Osteoblast (primary cell): ENCODE measurements around the gene DCC. TPM values are rescaled to one million over a fixed set of nuclear protein-coding genes. Genes with fewer than 3 reads are reported as not detected.

Source experiments
- DNase-seq: peaks from one replicate; pipeline ENCODE4 v3.0.0; 2011; ENCODE audit warnings: low spot score, mixed read lengths; ENCODE audit not compliant: insufficient read length; ENCODE audit errors: missing footprints
- H2AFZ ChIP-seq: 2 replicates; pipeline ENCODE4 v1.6.0; 2011; ENCODE audit warnings: mild to moderate bottlenecking, low read length
- H3K27ac ChIP-seq: 2 replicates; pipeline ENCODE4 v1.5.1; 2011; ENCODE audit warnings: mild to moderate bottlenecking, low read depth, low read length, moderate library complexity
- H3K27me3 ChIP-seq: 2 replicates; pipeline ENCODE4 v1.6.0; 2012; ENCODE audit warnings: mild to moderate bottlenecking, control low read depth, inconsistent platforms, low read length, moderate library complexity; ENCODE audit not compliant: insufficient read depth
- H3K36me3 ChIP-seq: 2 replicates; pipeline ENCODE4 v1.5.1; 2011; ENCODE audit warnings: mild to moderate bottlenecking, low read length, control low read depth, moderate library complexity; ENCODE audit not compliant: insufficient read depth
- H3K4me1 ChIP-seq: 2 replicates; pipeline ENCODE4 v1.5.1; 2011; ENCODE audit warnings: mild to moderate bottlenecking, low read length, control low read depth, moderate library complexity; ENCODE audit not compliant: insufficient read depth
- H3K4me2 ChIP-seq: 2 replicates; pipeline ENCODE4 v1.6.0; 2011; ENCODE audit warnings: mild to moderate bottlenecking, low read length; ENCODE audit not compliant: insufficient read depth
- H3K4me3 ChIP-seq: fragments of 200-600 bp; sonication (generic); 3 replicates; pipeline ENCODE4 v1.5.1; 2012; ENCODE audit warnings: mild to moderate bottlenecking, low read length, inconsistent platforms; ENCODE audit not compliant: insufficient read depth
- H3K79me2 ChIP-seq: 2 replicates; pipeline ENCODE4 v1.6.0; 2012; ENCODE audit warnings: mild to moderate bottlenecking, low read length, control low read depth, inconsistent platforms; ENCODE audit not compliant: insufficient read depth
- H3K9me3 ChIP-seq: 2 replicates; pipeline ENCODE4 v1.5.1; 2011; ENCODE audit warnings: low read depth, low read length, control low read depth
- H4K20me1 ChIP-seq: 2 replicates; pipeline ENCODE4 v1.6.0; 2012; ENCODE audit warnings: mild to moderate bottlenecking, low read length, control low read depth; ENCODE audit not compliant: insufficient read depth
- total RNA-seq: library from RNA; depleted of rRNA; stranded (reverse); fragments of >200 nt; gene quantifications from 2 replicates; pipeline ENCODE4 v1.2.3, GENCODE V29; 2012
- TF ChIP-seq, protein P1 (sequence below): IDR thresholded peaks from 2 replicates; pipeline ENCODE4 v1.5.1; 2011; ENCODE audit warnings: mild to moderate bottlenecking, low read depth, low read length, moderate library complexity; ENCODE audit errors: extremely low read depth

The DCC gene
- total RNA-seq, 1 donor: not detected

DNA sequence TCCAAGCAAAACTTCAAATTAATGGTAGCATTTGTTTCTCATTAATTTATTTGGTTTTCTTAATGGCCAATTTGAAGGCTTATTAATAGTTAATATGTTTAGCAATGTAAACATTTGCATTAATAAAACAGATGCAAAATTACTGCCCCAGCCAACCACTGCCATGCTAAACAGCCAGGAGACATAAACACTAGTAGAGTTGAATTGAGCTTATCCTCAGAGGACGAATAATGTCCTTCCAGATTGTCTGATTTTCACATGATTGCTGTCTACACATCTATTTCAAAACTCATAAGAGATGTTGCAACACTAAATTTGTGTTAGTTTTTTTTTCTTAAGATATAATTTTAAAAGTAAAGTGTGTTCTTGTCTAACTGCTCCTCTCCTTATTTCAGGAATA is 128.5 kb downstream of the DCC start:
- Histone ChIP-seq H2AFZ (no peak overlapping the region), H3K36me3 (no peaks in the 10 kb centered on the region), H3K4me2 (no peak overlapping the region), H3K27me3 (no peaks in the 10 kb centered on the region), H3K4me3 (no peak overlapping the region), H3K79me2 (no peaks in the 10 kb centered on the region), H4K20me1 (no peaks in the 10 kb centered on the region), H3K27ac (no peak overlapping the region), H3K4me1 (no peaks in the 10 kb centered on the region), H3K9me3 (no peaks in the 10 kb centered on the region)
- no peak for DNase-seq
- TF ChIP-seq, protein P1, sequence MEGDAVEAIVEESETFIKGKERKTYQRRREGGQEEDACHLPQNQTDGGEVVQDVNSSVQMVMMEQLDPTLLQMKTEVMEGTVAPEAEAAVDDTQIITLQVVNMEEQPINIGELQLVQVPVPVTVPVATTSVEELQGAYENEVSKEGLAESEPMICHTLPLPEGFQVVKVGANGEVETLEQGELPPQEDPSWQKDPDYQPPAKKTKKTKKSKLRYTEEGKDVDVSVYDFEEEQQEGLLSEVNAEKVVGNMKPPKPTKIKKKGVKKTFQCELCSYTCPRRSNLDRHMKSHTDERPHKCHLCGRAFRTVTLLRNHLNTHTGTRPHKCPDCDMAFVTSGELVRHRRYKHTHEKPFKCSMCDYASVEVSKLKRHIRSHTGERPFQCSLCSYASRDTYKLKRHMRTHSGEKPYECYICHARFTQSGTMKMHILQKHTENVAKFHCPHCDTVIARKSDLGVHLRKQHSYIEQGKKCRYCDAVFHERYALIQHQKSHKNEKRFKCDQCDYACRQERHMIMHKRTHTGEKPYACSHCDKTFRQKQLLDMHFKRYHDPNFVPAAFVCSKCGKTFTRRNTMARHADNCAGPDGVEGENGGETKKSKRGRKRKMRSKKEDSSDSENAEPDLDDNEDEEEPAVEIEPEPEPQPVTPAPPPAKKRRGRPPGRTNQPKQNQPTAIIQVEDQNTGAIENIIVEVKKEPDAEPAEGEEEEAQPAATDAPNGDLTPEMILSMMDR: no peak

DNA sequence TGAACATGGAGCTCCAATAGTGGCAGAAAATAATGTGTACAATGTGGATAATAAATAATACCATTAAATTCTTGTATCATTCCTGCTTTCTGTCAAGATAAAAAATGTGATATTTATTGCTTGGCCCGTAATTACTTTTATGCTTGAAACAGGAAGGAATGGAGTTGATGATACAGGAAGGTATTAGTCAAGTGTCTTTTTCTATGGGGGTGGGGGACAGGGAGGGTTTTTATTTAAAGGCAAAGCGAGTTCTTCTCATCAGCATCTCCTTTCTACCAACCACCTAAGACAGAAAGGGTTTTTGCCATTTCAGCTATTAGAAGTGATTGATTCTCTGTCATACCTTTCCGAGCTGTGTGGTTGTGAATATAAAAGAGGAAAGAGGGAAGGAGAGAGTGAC is 135.3 kb downstream of the DCC start:
- no peak overlapping the region for H3K4me3 ChIP-seq
- H3K4me1 ChIP-seq: no peaks in the 10 kb centered on the region
- no peaks in the 10 kb centered on the region for H3K9me3 ChIP-seq
- TF ChIP-seq, protein P1: no peak
- H4K20me1 ChIP-seq: no peaks in the 10 kb centered on the region
- no peaks in the 10 kb centered on the region for H3K79me2 ChIP-seq
- no peaks in the 10 kb centered on the region for H3K27me3 ChIP-seq
- no peaks in the 10 kb centered on the region for H3K36me3 ChIP-seq
- no peak for DNase-seq
- no peak overlapping the region for H3K27ac ChIP-seq
- no peak overlapping the region for H2AFZ ChIP-seq
- no peak overlapping the region for H3K4me2 ChIP-seq

DNA sequence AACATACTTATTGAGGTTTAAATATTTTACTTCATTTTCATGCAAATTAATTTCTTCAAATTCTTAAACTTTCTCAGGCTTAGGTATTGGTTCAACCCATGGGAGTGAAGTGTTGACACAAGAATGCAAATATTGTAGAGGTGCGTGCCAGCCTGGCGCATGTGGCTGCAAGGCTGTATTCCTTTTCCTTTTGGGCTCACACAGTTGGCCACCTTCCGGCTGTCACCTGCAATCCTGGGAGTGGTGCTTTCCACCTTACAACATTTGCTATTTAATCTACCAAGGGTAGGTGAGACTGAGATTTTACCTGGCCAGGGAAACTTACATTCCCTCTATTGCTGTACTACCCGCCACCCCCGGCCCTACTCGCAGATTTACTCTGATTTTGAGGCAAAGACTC is 141.1 kb downstream of the DCC start:
- no peaks in the 10 kb centered on the region for H3K36me3 ChIP-seq
- TF ChIP-seq, protein P1: no peak
- H3K4me2 ChIP-seq: no peak overlapping the region
- no peaks in the 10 kb centered on the region for H3K4me1 ChIP-seq
- no peaks in the 10 kb centered on the region for H3K9me3 ChIP-seq
- DNase-seq: no peak
- no peak overlapping the region for H2AFZ ChIP-seq
- H4K20me1 ChIP-seq: no peaks in the 10 kb centered on the region
- no peak overlapping the region for H3K4me3 ChIP-seq
- H3K27me3 ChIP-seq: no peaks in the 10 kb centered on the region
- no peaks in the 10 kb centered on the region for H3K79me2 ChIP-seq
- no peak overlapping the region for H3K27ac ChIP-seq

DNA sequence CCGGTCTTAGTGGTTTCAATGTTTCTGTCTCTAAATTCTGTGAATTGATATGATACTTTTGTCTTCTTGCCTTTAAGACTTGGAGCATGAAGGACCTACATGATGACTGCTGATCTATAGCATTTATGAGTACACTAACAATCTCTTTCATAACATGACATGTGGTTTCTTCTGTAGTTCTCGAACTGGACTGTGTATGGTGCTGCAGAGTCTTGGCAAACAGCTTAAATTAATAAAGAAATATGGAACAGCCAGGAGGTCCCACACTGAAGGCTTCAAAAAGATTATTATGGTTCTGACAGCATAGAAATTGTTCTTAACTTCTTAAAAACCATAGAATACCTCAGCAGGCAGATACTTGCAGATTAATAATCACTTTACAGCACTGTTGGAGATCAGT is 145.0 kb downstream of the DCC start:
- H4K20me1 ChIP-seq: no peaks in the 10 kb centered on the region
- no peak for DNase-seq

More for the DNA sequence above, 145.0 kb downstream of the DCC start:
- Histone ChIP-seq H3K4me1 (no peaks in the 10 kb centered on the region), H3K36me3 (no peaks in the 10 kb centered on the region), H2AFZ (no peak overlapping the region), H3K4me3 (no peak overlapping the region), H3K27ac (no peak overlapping the region), H3K9me3 (no peaks in the 10 kb centered on the region), H3K4me2 (no peak overlapping the region), H3K27me3 (no peaks in the 10 kb centered on the region), H3K79me2 (no peaks in the 10 kb centered on the region)
- TF ChIP-seq, protein P1: no peak
